Stimulated activated memory B cell treated with anti-CD40 and anti-IgM and Interleukin-4, amounts not matched to agents 10 μg/mL and 1 μg/mL and 100 μg/mL, for 72 hours (primary cell): Measurements from ENCODE around the gene CDR2.
"Not testable (repeated sequence)": the region's sequence is repeated elsewhere in the genome, so short reads cannot be mapped to it uniquely, and the experiment has no call there.

Experiments
- ATAC-seq: fragments of 150-1000 bp; cut with Tn5 transposase; 2 replicates; pipeline ENCODE4 v1.10.0; 2021
- H3K27ac Mint-ChIP-seq: one replicate; pipeline ENCODE4 v1.8.0; 2022; ENCODE audit warnings: mild to moderate bottlenecking, mixed read lengths
- H3K27me3 Mint-ChIP-seq: one replicate; pipeline ENCODE4 v1.8.0; 2022; ENCODE audit warnings: mixed read lengths
- H3K36me3 Mint-ChIP-seq: one replicate; pipeline ENCODE4 v1.8.0; 2022; ENCODE audit warnings: mixed read lengths
- H3K4me1 Mint-ChIP-seq: one replicate; pipeline ENCODE4 v1.8.0; 2022; ENCODE audit warnings: mixed read lengths
- H3K4me3 Mint-ChIP-seq: one replicate; pipeline ENCODE4 v1.8.0; 2022; ENCODE audit warnings: mild to moderate bottlenecking, moderate library complexity, mixed read lengths
- H3K9me3 Mint-ChIP-seq: one replicate; pipeline ENCODE4 v1.8.0; 2022; ENCODE audit warnings: mixed read lengths

The CDR2 gene

GRCh38 chr16:22368200-22368826, 6.1 kb downstream of the CDR2 start:
- Mint-ChIP-seq H3K36me3 (peaks cover 32% of the 10 kb centered on the region), H3K4me1 (peaks cover 20% of the 10 kb centered on the region)
- H3K27ac Mint-ChIP-seq, H3K4me3 Mint-ChIP-seq, H3K27me3 Mint-ChIP-seq, H3K9me3 Mint-ChIP-seq, ATAC-seq: not testable (repeated sequence)

- Mint-ChIP-seq H3K4me1 (peaks cover 13% of the 10 kb centered on the region), H3K27ac (no peak overlapping the region), H3K36me3 (peaks cover 34% of the 10 kb centered on the region), H3K9me3 (no peaks in the 10 kb centered on the region), H3K27me3 (no peaks in the 10 kb centered on the region), H3K4me3 (no peak overlapping the region)
- no peak for ATAC-seq
These were observed 7.5 kb downstream of the CDR2 start for GRCh38 chr16:22366889-22367288.

GRCh38 chr16:22366371-22366770, 8.0 kb downstream of the CDR2 start:
- no peak overlapping the region for H3K4me3 Mint-ChIP-seq
- H3K27ac Mint-ChIP-seq = no peak overlapping the region
- H3K36me3 Mint-ChIP-seq = peaks cover 34% of the 10 kb centered on the region
- no peaks in the 10 kb centered on the region for H3K9me3 Mint-ChIP-seq
- no peaks in the 10 kb centered on the region for H3K27me3 Mint-ChIP-seq
- no peak for ATAC-seq
- H3K4me1 Mint-ChIP-seq = peaks cover 13% of the 10 kb centered on the region

GRCh38 chr16:22364241-22364640, 10.2 kb downstream of the CDR2 start:
- H3K4me3 Mint-ChIP-seq = no peak overlapping the region
- peaks cover 17% of the 10 kb centered on the region for H3K4me1 Mint-ChIP-seq
- H3K27ac Mint-ChIP-seq = no peak overlapping the region
- H3K27me3 Mint-ChIP-seq = no peaks in the 10 kb centered on the region
- H3K36me3 Mint-ChIP-seq = peaks cover 38% of the 10 kb centered on the region
- H3K9me3 Mint-ChIP-seq = no peaks in the 10 kb centered on the region
- ATAC-seq = no peak

GRCh38 chr16:22360963-22361659, 13.3 kb downstream of the CDR2 start:
- no peak for ATAC-seq
- no peak overlapping the region for H3K4me3 Mint-ChIP-seq
- H3K27me3 Mint-ChIP-seq = no peaks in the 10 kb centered on the region
- H3K36me3 Mint-ChIP-seq = peaks cover 30% of the 10 kb centered on the region
- H3K4me1 Mint-ChIP-seq = peaks cover 20% of the 10 kb centered on the region
- H3K9me3 Mint-ChIP-seq = no peaks in the 10 kb centered on the region
- H3K27ac Mint-ChIP-seq = no peak overlapping the region

GRCh38 chr16:22359679-22360078, 14.7 kb downstream of the CDR2 start:
- no peak overlapping the region for H3K4me3 Mint-ChIP-seq
- no peak for ATAC-seq
- no peaks in the 10 kb centered on the region for H3K9me3 Mint-ChIP-seq
- no peaks in the 10 kb centered on the region for H3K27me3 Mint-ChIP-seq
- H3K4me1 Mint-ChIP-seq = peaks cover 31% of the 10 kb centered on the region
- H3K36me3 Mint-ChIP-seq = peaks cover 22% of the 10 kb centered on the region
- H3K27ac Mint-ChIP-seq = peak overlapping the region; percentile 33

- Mint-ChIP-seq H3K27ac (peak overlapping the region; percentile 78), H3K4me3 (no peak overlapping the region), H3K36me3 (peaks cover 6% of the 10 kb centered on the region), H3K27me3 (no peaks in the 10 kb centered on the region), H3K4me1 (peaks cover 44% of the 10 kb centered on the region), H3K9me3 (no peaks in the 10 kb centered on the region)
- no peak for ATAC-seq
These were observed 16.4 kb downstream of the CDR2 start for GRCh38 chr16:22358000-22358399.

GRCh38 chr16:22357635-22357971, 16.8 kb downstream of the CDR2 start:
- H3K4me1 Mint-ChIP-seq = peaks cover 45% of the 10 kb centered on the region
- peak overlapping the region; percentile 78 for H3K27ac Mint-ChIP-seq
- no peak overlapping the region for H3K4me3 Mint-ChIP-seq
- no peaks in the 10 kb centered on the region for H3K27me3 Mint-ChIP-seq
- H3K9me3 Mint-ChIP-seq = no peaks in the 10 kb centered on the region
- peak; percentile 80 for ATAC-seq
- H3K36me3 Mint-ChIP-seq = peaks cover 6% of the 10 kb centered on the region

- peaks cover 45% of the 10 kb centered on the region for H3K4me1 Mint-ChIP-seq
- no peak overlapping the region for H3K4me3 Mint-ChIP-seq
- no peaks in the 10 kb centered on the region for H3K9me3 Mint-ChIP-seq
- no peaks in the 10 kb centered on the region for H3K27me3 Mint-ChIP-seq
- peaks cover 6% of the 10 kb centered on the region for H3K36me3 Mint-ChIP-seq
- ATAC-seq = peak; percentile 17
- peak overlapping the region; percentile 78 for H3K27ac Mint-ChIP-seq
These were observed 17.3 kb downstream of the CDR2 start for GRCh38 chr16:22356930-22357634.

- Mint-ChIP-seq H3K4me1 (peaks cover 45% of the 10 kb centered on the region), H3K27ac (peak overlapping the region; percentile 26), H3K4me3 (no peak overlapping the region), H3K27me3 (no peaks in the 10 kb centered on the region), H3K9me3 (no peaks in the 10 kb centered on the region), H3K36me3 (peaks cover 6% of the 10 kb centered on the region)
- peak; percentile 57 for ATAC-seq
These were observed 18.9 kb downstream of the CDR2 start for GRCh38 chr16:22355487-22355908.

- Mint-ChIP-seq H3K4me1 (peaks cover 39% of the 10 kb centered on the region), H3K4me3 (no peak overlapping the region), H3K27ac (peak overlapping the region; percentile 83), H3K27me3 (no peaks in the 10 kb centered on the region), H3K9me3 (no peaks in the 10 kb centered on the region), H3K36me3 (peaks cover 13% of the 10 kb centered on the region)
- no peak for ATAC-seq
These were observed 20.4 kb downstream of the CDR2 start for GRCh38 chr16:22353933-22354541.

GRCh38 chr16:22353191-22353919, 21.1 kb downstream of the CDR2 start:
- Mint-ChIP-seq H3K9me3 (no peaks in the 10 kb centered on the region), H3K27me3 (no peaks in the 10 kb centered on the region), H3K36me3 (peaks cover 16% of the 10 kb centered on the region), H3K27ac (peak overlapping the region; percentile 83), H3K4me1 (peaks cover 39% of the 10 kb centered on the region), H3K4me3 (no peak overlapping the region)
- peak; percentile 84 for ATAC-seq

GRCh38 chr16:22352723-22353122, 21.7 kb downstream of the CDR2 start:
- Mint-ChIP-seq H3K9me3 (no peaks in the 10 kb centered on the region), H3K4me3 (no peak overlapping the region), H3K27me3 (no peaks in the 10 kb centered on the region), H3K27ac (peak overlapping the region; percentile 83), H3K4me1 (peaks cover 33% of the 10 kb centered on the region), H3K36me3 (peaks cover 17% of the 10 kb centered on the region)
- no peak for ATAC-seq

- Mint-ChIP-seq H3K9me3 (no peaks in the 10 kb centered on the region), H3K27ac (no peak overlapping the region), H3K4me3 (no peak overlapping the region), H3K36me3 (peaks cover 23% of the 10 kb centered on the region), H3K4me1 (peaks cover 27% of the 10 kb centered on the region), H3K27me3 (no peaks in the 10 kb centered on the region)
- ATAC-seq = no peak
These were observed 22.3 kb downstream of the CDR2 start for GRCh38 chr16:22352140-22352539.

- Mint-ChIP-seq H3K36me3 (peaks cover 31% of the 10 kb centered on the region), H3K4me1 (peaks cover 27% of the 10 kb centered on the region)
- not testable (repeated sequence) for H3K9me3 Mint-ChIP-seq, ATAC-seq, H3K4me3 Mint-ChIP-seq, H3K27me3 Mint-ChIP-seq, H3K27ac Mint-ChIP-seq
These were observed 23.4 kb downstream of the CDR2 start for GRCh38 chr16:22351017-22351416.
